GM12873 (cell line): Measurements from ENCODE around the gene CELSR1.

Experiments used
- TF ChIP-seq, protein P1 (sequence below): IDR thresholded peaks from 2 replicates; pipeline ENCODE4 v1.5.1; 2012; ENCODE audit warnings: low read depth, mild to moderate bottlenecking, moderate library complexity, low read length, control low read depth; ENCODE audit not compliant: insufficient read depth; ENCODE audit errors: missing control alignments

Gene CELSR1

DNA sequence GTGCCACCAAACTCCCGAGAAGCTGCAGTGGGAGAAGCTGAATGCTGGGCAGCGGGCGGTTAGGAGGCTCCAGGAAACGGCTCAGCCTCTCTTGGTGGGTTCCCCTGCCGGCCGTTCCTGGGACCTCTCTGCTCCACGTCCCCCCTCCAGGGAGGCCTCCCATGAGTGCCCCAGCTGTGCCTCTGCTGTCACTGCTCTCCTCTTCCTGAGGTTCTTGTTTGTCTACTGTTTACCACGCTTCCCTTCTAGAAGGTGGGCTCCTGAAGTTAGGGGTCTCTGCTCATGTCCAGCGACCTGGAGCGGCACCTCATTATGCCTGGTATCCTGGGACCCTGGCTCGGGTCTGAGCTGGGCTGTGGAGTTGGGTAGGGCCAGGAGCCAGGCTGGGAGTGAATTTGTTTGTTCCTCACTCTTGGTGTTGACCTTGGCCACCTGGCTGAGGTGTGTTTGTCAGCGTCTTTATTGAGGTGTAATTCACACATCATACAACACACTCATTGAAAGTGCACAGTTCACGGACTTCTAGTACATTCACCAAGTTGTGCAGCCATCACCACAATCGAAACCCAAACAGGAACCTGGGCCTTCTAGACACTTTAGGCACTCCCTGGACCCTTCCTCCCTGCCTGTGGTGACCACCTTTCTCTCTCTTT is 45.0 kb upstream of the CELSR1 start:
- TF ChIP-seq, protein P1, sequence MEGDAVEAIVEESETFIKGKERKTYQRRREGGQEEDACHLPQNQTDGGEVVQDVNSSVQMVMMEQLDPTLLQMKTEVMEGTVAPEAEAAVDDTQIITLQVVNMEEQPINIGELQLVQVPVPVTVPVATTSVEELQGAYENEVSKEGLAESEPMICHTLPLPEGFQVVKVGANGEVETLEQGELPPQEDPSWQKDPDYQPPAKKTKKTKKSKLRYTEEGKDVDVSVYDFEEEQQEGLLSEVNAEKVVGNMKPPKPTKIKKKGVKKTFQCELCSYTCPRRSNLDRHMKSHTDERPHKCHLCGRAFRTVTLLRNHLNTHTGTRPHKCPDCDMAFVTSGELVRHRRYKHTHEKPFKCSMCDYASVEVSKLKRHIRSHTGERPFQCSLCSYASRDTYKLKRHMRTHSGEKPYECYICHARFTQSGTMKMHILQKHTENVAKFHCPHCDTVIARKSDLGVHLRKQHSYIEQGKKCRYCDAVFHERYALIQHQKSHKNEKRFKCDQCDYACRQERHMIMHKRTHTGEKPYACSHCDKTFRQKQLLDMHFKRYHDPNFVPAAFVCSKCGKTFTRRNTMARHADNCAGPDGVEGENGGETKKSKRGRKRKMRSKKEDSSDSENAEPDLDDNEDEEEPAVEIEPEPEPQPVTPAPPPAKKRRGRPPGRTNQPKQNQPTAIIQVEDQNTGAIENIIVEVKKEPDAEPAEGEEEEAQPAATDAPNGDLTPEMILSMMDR = no peak

DNA sequence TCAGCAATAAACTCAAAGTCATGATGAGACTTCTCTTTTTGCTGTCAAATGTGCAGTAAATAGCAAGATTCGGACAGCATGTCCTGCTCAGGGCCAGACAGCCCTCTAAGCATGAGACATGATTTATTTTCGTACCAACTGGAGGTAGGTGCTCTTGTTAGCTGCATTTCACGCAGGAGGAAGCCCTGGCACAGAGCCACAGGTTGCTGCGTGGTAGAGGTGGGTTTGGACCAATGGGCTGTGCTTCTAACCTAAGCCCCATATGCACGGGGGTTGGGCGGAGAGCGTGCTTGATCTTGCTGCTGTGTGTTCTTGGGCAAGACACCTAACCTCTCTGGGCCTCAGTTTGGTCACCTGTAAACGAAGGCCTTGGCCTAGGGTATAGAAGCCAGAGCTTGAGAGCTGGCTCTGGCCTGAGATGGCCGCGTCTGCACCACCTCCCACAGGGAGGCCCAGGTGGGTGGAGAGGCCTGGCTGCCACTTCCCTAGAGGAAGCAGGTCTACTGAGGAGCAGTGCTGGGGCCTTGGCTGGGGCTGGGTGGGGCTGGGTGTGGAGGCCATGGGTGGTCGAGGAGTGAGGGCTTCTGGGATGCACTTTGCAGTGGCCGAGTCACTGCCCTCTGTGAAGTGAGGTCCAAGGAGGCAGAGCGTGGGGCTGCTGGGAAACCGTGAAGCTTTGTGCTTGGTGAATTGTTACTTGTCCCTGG is 44.3 kb upstream of the CELSR1 start:
- TF ChIP-seq, protein P1 = no peak

DNA sequence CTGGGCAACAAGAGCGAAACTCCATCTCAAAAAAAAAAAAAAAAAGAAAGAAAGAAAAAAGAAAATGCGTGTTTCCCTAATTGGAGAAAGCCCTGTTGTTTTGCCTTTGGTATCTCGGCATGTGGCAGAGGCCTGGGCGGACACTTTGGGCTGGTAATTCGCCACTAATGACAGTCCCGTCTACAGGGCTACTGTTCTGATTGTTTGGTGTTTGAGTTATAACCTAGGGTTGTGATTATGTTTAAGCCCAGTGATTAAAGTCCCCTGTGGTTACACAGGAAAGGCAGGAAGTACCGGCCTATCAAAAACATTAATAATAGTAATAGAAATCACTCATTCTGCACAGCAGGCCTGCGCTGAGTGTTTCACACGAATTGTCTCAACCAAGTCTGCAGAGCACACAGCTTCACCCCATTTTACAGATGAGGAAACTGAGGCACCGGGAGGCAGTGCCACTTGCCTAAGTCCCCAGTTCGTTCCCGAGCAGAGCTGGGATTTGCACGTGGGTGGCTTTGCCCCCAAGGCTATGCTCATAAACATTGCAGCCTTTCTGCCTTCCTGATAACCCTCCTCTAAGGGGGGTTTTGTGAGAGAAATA is 43.6 kb upstream of the CELSR1 start:
- TF ChIP-seq, protein P1 = no peak

DNA sequence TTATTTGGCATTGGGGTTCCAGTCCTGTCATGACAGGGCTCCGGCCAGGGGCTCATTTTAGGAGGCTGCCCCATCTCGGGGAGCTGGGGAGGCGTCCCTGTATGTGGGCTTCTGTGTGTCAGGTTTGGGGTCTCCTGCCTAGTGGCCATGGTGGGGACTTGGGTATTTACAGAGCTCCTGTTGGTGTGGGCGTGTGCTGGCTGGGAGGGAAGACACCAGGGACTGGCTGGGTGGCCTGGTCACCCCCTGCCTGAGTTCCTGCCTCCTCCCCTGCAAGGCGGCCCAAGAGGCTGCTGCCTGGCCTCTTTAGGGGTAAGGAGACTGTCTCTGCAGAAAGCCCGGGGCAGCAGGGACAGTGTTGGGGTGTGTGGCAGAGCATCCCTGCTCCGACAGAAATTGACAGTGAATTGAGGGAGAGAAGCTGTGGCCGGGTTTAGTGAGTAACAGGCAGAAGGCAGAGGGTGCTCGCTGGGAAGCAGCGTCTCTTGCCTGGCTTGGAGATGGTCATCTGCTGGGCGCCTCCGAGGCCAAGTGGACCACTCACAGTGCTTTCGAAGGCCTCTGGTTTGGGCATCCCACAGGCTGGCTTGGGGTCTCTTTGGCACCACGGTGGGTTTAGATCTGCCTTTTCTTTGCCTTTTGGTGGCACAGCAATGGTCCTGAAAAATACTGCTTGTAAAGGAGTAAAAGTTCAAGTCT is 42.5 kb upstream of the CELSR1 start:
- TF ChIP-seq, protein P1 = no peak

DNA sequence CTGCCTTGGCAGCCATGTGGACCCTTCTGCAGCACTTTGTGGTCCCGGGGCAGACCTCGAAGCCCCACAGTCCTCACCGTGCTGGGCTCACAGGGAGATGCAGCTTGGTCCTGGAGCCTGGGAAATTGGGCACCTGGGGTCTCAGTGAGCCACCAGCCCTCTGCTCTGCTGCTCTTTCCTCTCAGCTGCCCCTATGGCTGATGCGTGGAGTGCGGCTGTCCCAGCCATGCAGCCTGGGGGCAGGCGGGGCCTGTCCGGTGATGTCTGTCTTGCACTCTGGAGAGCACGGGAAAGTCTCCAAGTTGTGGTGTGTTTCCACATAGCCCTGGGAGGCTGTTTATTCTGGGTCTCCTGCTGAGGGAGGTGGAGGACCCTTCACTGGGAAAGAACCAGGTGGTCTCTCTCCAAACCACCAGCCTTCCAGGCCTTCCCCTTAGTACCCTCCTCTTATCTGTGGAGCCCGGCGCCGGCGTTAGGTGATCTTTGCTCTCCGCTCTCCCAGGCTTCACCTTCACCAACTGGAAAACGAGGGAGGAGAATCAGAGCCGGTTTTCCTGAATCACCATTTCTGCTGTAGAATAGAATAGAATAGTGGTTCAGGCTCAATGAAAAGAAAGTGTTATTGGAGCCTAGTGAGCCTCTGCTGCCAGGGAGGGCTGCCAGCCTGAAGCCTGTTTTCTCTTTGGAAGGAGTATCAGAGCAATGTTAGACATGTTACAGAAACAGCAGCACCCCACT is 41.6 kb upstream of the CELSR1 start:
- TF ChIP-seq, protein P1 = no peak

DNA sequence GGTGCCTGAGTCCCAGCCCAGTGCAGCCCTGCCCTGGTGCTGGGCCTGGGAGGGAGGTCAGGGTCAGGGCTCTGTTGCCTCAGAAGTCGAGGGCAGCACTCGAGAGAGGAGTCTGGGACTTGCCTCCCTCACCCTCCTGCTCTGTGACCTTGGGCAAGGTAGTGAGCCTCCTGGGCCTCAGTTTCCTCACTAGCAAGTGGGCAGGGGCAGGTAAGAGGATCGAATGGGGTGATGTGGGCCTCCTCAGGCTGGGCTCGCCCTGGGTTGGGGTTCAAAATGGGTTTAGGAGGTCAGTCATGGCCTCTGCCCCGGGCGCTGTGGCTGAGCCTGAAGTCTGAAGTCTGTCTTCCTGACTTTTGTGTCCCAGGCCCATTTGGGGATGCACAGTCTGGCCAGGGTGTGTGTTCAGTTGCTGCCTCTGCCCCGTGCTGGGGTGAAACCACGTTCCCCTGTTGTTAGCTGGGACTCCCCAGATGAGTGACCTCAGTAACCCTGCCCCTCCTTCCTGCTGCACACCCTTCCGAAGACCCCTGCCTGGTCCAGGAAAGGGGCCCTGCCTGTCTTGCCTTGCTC is 40.9 kb upstream of the CELSR1 start:
- TF ChIP-seq, protein P1 = no peak
